DMS153 (cell line): ENCODE data around the gene GNAI2.
"Not testable (repeated sequence)": the region's sequence is repeated elsewhere in the genome, so short reads cannot be mapped to it uniquely, and the experiment has no call there.

Source experiments
- DNase-seq: peaks from one replicate; lab custom pipeline; 2025; lab: John Stamatoyannopoulos, UW

Gene GNAI2

GRCh38 chr3:50264383-50264963 is 28.5 kb downstream of the GNAI2 start:
- no peak for DNase-seq

- no peak for DNase-seq
Measured at GRCh38 chr3:50264964-50265485, 29.0 kb downstream of the GNAI2 start.

- no peak for DNase-seq
Measured at GRCh38 chr3:50265571-50265970, 29.6 kb downstream of the GNAI2 start.

- no peak for DNase-seq
Measured at GRCh38 chr3:50266017-50266416, 30.0 kb downstream of the GNAI2 start.

- DNase-seq: no peak
Measured at GRCh38 chr3:50266836-50267235, 30.8 kb downstream of the GNAI2 start.

GRCh38 chr3:50267280-50267913 is 31.4 kb downstream of the GNAI2 start:
- DNase-seq: no peak

GRCh38 chr3:50268276-50268675 is 32.3 kb downstream of the GNAI2 start:
- DNase-seq: no peak

GRCh38 chr3:50268703-50269451 is 32.9 kb downstream of the GNAI2 start, which contains the start of gene SEMA3B:
Gene SEMA3B, plus strand, starts transcription at chr3:50269147. Its CDS starts 94 bp downstream, at chr3:50269241.
- DNase-seq: no peak

GRCh38 chr3:50269460-50269859 is 33.5 kb downstream of the GNAI2 start:
- DNase-seq: no peak

GRCh38 chr3:50269977-50270413 is 34.0 kb downstream of the GNAI2 start:
- no peak for DNase-seq

- no peak for DNase-seq
Measured at GRCh38 chr3:50270422-50271224, 34.6 kb downstream of the GNAI2 start.

GRCh38 chr3:50271314-50271936 is 35.4 kb downstream of the GNAI2 start:
- no peak for DNase-seq

- not testable (repeated sequence) for DNase-seq
Measured at GRCh38 chr3:50272538-50272910, 36.5 kb downstream of the GNAI2 start.

- peak; percentile 4 for DNase-seq
Measured at GRCh38 chr3:50272911-50273688, 37.1 kb downstream of the GNAI2 start.

GRCh38 chr3:50273689-50274065 is 37.7 kb downstream of the GNAI2 start:
- no peak for DNase-seq

GRCh38 chr3:50274371-50275104 is 38.5 kb downstream of the GNAI2 start:
- DNase-seq: peak; percentile 20

GRCh38 chr3:50275141-50275995 is 39.4 kb downstream of the GNAI2 start:
- no peak for DNase-seq

GRCh38 chr3:50275996-50276761 is 40.2 kb downstream of the GNAI2 start:
- DNase-seq: no peak

GRCh38 chr3:50276762-50277101 is 40.7 kb downstream of the GNAI2 start:
- DNase-seq: no peak
